Measurements from ENCODE around the gene GBF1. TPM values are rescaled to one million over a fixed set of nuclear protein-coding genes. Genes with fewer than 3 reads are reported as not detected.

The GBF1 gene
- total and polyA plus RNA-seq, 2 experiments from 2014 or later: 43.1 to 55.4 TPM

DNA sequence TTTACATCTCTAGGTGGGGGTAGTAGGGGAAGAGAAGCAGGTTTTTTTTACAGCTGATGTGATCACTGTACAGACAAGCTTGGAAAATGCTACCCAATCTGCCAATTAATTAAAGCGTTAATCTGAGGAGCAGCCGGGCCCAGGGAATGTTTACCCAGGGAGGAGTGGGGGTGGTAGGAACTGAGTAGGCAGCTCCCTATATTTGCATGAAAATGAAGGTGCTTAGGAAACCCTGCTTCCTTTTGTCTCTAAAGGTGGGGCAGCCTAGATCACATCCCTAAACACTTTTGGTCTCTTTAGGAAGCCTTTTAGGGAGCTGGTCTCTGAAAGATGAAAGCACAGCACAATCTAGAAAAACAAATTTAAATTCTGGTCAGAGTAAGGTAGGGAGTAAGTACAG, 97.1 kb downstream of the GBF1 start:
- no peaks in the 10 kb centered on the region for H3K27me3 ChIP-seq
- no peak overlapping the region for H3K4me3 ChIP-seq
- 35% methylated on average over 2 of the region's 2 CpGs for WGBS (ENCODE audit: low lambda C conversion rate, missing lambda C conversion rate)
- no peak overlapping the region for H3K27ac ChIP-seq
- peaks cover 35% of the 10 kb centered on the region for H3K79me2 ChIP-seq
- no peak overlapping the region for H3K4me2 ChIP-seq
- TF ChIP-seq EZH2phosphoT487 (IDR thresholded peaks at IDR 0.05; ENCODE audit: low read depth, severe bottlenecking, unreplicated experiment) (no peak), CTCF (IDR thresholded peaks at IDR 0.05; ENCODE audit: poor library complexity) (no peak), EZH2 (IDR thresholded peaks at IDR 0.05; ENCODE audit: borderline replicate concordance) (no peak)
- no peaks in the 10 kb centered on the region for H3K9me3 ChIP-seq (ENCODE audit: low read depth)
- H2AFZ ChIP-seq: no peak overlapping the region
- H3K36me3 ChIP-seq (replicated peaks; ENCODE audit: insufficient read depth, low read depth): no peaks in the 10 kb centered on the region
- no peaks in the 10 kb centered on the region for H3K9me2 ChIP-seq (replicated peaks; ENCODE audit: insufficient read depth)
- peaks cover 19% of the 10 kb centered on the region for H4K20me1 ChIP-seq (ENCODE audit: insufficient read depth, poor library complexity, severe bottlenecking)
- H3K4me1 ChIP-seq (ENCODE audit: insufficient read depth): no peaks in the 10 kb centered on the region
- DNase-seq (ENCODE audit: low spot score): no peak

DNA sequence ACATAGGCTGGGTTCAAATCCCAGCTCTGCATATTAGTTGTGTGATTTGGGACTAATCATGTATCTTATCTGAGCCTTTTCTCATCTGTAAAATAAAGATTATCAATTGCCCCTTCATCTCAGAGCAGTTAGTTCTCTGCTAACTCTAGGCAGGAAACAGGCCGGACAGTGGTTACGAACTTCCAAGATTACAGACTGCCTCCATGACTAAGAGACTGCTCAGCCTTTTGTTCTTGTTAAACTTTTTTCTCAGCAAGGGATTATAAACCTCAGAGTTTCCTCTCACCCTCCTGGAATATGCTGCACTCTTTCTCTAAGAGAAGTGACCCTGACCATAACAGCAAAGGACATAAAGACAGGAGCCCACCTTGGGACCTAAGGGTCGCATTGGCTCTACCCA, 97.6 kb downstream of the GBF1 start:
- no peak for DNase-seq (ENCODE audit: low spot score)
- no peaks in the 10 kb centered on the region for H3K4me1 ChIP-seq (ENCODE audit: insufficient read depth)
- TF ChIP-seq CTCF (IDR thresholded peaks at IDR 0.05; ENCODE audit: poor library complexity): no peak
- no peak for TF ChIP-seq EZH2phosphoT487 (IDR thresholded peaks at IDR 0.05; ENCODE audit: low read depth, severe bottlenecking, unreplicated experiment)
- H3K4me3 ChIP-seq: no peak overlapping the region
- 92% methylated on average over 3 of the region's 3 CpGs for WGBS (ENCODE audit: low lambda C conversion rate, missing lambda C conversion rate)
- H3K27ac ChIP-seq: no peak overlapping the region
- no peaks in the 10 kb centered on the region for H3K36me3 ChIP-seq (replicated peaks; ENCODE audit: insufficient read depth, low read depth)
- peaks cover 24% of the 10 kb centered on the region for H4K20me1 ChIP-seq (ENCODE audit: insufficient read depth, poor library complexity, severe bottlenecking)
- no peaks in the 10 kb centered on the region for H3K9me3 ChIP-seq (ENCODE audit: low read depth)
- peaks cover 35% of the 10 kb centered on the region for H3K79me2 ChIP-seq
- no peaks in the 10 kb centered on the region for H3K9me2 ChIP-seq (replicated peaks; ENCODE audit: insufficient read depth)
- no peak overlapping the region for H3K4me2 ChIP-seq
- no peaks in the 10 kb centered on the region for H3K27me3 ChIP-seq
- no peak overlapping the region for H2AFZ ChIP-seq

DNA sequence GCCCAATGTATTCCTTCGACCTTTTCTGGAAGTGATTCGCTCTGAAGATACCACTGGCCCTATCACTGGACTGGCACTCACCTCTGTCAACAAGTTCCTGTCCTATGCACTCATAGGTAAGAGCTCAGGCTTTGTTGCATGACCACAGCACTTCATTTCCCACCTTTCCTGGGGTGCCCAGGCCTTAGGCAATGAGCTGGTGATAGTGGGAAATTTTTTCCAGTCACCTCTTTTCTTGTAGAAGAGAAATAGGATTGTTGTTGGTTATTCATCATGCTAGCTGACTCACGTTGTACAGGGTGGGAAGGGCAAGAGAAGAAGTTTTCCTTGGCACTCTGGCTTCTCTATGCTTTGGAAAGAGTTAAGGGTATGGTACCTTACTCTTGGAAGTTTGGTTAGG, 98.7 kb downstream of the GBF1 start:
- no peaks in the 10 kb centered on the region for H3K27me3 ChIP-seq
- H3K4me3 ChIP-seq: no peak overlapping the region
- H2AFZ ChIP-seq: no peak overlapping the region
- peaks cover 26% of the 10 kb centered on the region for H3K79me2 ChIP-seq
- no peak for DNase-seq (ENCODE audit: low spot score)
- H3K27ac ChIP-seq: no peak overlapping the region
- no peaks in the 10 kb centered on the region for H3K9me3 ChIP-seq (ENCODE audit: low read depth)
- no peaks in the 10 kb centered on the region for H3K4me1 ChIP-seq (ENCODE audit: insufficient read depth)
- WGBS (ENCODE audit: low lambda C conversion rate, missing lambda C conversion rate): 98% methylated on average over 3 of the region's 3 CpGs
- H3K9me2 ChIP-seq (replicated peaks; ENCODE audit: insufficient read depth): no peaks in the 10 kb centered on the region
- H3K4me2 ChIP-seq: no peak overlapping the region
- no peaks in the 10 kb centered on the region for H3K36me3 ChIP-seq (replicated peaks; ENCODE audit: insufficient read depth, low read depth)
- peaks cover 21% of the 10 kb centered on the region for H4K20me1 ChIP-seq (ENCODE audit: insufficient read depth, poor library complexity, severe bottlenecking)
- TF ChIP-seq CTCF (IDR thresholded peaks at IDR 0.05; ENCODE audit: poor library complexity) (no peak), EZH2 (IDR thresholded peaks at IDR 0.05; ENCODE audit: borderline replicate concordance) (no peak), EZH2phosphoT487 (IDR thresholded peaks at IDR 0.05; ENCODE audit: low read depth, severe bottlenecking, unreplicated experiment) (no peak)

All from hepatocyte (in vitro differentiated cells).